ENCODE data around the gene RNF112.
A peak's percentile ranks its signal among the peaks of the same experiment; 100 is the strongest.

The RNF112 gene, protein sequence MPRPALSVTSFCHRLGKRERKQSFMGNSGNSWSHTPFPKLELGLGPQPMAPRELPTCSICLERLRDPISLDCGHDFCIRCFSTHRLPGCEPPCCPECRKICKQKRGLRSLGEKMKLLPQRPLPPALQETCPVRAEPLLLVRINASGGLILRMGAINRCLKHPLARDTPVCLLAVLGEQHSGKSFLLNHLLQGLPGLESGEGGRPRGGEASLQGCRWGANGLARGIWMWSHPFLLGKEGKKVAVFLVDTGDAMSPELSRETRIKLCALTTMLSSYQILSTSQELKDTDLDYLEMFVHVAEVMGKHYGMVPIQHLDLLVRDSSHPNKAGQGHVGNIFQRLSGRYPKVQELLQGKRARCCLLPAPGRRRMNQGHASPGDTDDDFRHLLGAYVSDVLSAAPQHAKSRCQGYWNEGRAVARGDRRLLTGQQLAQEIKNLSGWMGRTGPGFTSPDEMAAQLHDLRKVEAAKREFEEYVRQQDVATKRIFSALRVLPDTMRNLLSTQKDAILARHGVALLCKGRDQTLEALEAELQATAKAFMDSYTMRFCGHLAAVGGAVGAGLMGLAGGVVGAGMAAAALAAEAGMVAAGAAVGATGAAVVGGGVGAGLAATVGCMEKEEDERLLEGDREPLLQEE

DNA sequence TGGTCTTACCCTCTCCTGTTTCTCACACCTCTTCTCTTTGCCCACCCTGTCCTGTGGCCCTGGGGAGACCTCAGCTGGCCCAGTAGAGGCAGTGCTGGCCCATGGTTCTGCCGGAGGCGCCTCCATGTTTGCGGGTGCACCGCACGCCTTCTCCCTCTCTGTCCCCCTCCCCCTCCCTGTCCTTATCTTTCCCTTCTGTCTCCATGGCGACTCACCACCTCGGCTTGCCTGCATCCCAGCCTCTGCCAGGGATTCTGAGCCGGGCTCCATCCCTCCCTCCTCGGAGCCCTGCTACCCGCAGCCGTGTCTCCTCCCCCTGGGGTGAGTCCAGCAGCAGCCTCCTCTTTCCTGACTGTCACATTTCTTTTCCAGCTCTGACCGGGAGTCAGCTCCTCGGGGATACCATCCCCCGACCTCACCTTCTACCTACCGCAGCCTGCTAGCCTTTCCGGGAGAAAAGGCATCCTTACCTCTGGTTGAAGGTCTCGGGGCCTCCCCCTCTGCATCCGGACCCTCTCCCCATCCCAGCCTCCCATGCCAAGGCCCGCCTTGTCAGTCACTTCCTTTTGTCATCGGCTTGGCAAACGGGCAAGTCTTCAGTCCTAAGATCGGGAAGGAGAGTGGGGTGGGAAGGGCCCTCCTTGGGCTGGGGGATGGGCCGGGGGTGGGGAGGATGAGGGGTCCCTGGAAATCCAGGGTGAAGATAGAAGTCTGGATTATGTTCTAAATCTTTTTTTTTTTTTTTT, at the start of gene RNF112:
RNF112 (plus strand) TSS at position 358 of the 746 bp plus-strand sequence; CDS start at position 535, 177 bp downstream.
- DNase-seq: no peak

DNA sequence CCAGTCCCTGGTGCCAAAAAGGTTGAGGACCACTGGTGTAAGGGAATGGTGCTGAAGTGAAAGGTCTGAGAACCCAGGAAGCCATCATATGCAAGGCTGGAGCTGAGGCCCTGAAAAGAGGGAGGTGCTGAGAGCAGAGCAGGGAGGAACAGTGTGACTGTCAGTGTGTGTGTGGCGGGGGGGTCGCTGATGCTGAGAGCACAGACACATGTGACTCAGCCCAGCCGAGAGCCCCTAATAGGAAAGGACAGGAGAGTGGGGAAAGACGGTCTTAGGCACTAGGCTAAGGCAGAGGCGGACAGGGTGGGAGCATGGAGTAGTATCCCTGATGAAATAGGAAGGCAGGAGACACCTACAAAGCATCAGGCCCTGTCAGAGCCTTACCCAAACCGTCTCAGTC, 49.7 kb upstream of the RNF112 start:
- no peak for DNase-seq

DNA sequence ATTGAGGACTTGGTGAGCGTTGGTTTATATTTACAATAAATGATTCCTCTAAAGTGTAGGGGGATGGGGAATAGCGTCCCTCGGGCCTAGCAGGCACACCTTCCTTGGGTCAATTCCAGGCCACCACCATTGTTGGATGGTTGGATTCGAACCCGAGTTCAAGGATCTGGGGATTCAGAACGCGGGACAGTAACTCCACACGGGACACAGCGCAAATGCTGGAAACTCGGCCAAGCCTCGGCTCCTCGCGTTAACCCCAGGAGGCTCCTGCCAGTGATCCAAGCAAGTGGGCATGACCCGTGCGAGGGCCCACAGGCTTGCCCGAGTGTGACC, 49.1 kb upstream of the RNF112 start:
- DNase-seq: no peak

DNA sequence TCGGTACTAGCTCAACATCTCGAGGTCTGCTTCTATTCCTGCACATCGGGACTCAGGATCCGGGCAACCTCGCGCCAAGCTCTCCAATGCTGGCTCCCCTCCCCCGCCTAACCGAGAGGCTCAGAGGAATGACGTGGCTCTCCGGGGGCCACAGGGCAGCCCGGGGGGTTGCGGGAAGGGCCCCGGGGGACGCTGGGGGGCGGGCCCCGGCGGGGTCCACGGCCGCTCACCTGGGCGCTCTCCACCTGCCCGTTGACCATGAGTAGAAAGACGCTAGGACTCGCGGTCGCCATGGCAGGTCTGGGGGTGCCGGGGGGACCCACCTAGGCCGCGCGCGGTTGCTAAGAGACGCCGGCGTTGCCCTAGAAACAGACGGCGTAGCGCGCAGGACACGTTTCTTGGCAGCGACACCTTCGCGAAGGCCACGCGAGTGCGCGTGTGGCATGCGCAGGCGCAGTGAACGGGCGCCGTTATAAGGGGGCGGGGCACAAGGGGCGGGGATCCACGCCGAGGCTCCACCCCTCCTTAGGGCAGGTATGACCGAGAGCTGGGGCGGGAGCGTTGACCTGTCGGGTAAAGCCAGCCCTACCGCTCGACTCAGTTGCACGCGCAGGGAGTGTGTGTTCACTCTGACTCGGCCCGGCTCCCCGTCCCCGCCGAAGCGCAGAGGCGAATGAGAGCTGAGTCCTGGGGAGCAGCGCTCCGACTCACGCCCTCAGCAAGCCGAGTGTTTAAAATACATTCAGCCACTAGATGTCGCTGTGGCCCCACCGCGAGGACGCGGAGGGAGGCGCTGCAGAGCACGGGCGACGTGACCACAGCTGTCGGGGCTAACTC, 48.5 kb upstream of the RNF112 start, which contains the start of gene B9D1:
B9D1 (minus strand) TSS at position 447 of the 837 bp plus-strand sequence; CDS start at position 293, 154 bp downstream.
- peak; percentile 43 to 51 for DNase-seq

DNA sequence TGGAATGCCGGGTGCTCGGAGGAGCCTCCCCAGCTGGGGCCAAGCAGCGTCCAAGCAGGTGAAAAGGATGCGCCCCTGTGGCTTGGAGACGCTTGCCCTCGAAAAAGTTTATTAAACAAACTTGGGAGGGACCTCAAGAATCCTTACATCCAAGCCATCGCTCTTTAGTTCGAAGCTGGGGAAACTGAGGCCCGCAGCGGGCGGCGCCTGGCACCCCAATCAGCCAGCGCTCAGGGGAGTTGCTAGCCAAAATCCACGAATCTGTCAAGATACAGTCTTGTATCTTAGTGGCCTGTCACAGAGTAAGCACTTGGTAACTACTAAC, 48.0 kb upstream of the RNF112 start:
- DNase-seq: no peak

DNA sequence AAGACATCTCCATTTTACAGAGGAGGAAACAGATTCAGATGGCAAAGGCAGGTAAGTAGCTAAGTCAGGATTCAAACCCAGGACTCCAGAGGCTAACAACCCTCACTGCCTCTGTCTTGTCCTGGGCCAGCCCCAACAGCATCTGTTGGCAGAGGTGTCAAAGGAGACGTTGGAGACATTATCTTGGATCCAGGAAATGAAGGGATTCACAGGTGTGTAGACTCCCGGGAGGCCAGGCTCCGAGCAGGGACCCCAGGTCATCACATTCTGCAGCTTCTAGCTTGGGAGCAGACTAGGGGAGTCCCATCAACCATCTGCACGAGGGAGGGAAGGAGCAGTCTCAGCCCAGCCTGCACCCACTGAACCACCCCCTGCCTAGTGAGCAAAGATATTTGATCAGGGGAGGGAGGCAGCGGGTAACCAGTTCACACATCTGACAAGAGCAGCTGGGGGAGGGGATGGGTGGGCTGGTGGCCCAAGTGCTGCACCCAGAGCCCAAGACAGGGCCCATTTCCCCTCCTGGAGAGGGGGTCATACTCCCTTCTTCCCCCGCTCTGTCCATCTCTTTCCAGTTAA, 47.5 kb upstream of the RNF112 start:
- no peak for DNase-seq

DNA sequence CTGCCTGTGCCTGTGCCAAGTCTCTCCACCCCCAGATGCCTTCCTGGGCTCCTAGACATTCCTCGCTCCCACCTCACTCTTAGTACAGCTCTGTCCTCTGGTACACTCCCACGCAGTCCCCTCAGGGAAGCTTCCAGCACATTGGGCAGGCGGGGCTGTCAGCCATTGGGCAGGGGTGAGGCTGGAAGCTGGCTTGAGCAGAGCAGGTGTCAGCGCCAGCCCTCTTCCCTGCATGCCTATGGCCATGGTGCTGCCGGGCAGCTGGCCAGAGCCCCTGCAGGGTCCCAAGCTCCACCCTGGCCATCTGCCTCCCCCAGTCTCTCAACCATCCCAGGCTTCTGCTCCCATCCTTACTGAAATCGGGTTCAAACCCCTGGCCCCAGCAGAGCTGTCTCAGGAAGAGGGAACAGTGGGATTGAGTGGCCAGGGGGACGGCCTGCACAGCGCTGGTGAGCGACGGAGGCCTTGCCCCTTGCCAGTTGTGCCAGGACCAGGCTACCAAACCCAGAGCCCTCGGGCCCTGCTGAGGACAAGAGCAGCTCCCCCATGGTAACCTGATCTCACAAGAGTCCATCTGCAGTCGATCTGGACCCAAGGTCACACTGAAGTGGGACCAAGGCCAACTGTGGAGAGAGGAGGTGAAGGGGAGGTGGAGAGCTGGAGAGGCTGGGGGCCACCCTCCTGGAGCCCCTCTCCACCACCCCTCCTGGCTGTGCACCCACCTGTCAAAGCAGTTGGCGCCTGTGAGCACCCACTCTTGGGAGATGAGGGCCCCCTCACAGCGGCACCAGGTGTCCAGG, 46.1 kb upstream of the RNF112 start:
- DNase-seq: no peak

DNA sequence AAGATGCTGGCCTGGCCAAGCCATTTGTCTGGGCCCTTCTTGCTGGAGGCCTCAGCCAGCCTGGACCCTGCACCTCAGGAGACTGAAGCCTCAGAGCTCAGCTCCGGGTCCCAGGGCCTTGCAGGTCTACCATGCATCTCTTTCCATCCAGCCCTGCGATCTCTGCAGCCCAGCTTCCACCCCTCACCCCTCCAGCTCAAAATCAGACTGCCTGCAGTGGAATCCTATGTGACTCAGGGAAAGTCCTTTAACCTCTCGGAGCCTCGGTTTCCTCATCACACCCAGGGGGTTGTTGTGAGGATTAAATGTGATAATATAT, 45.6 kb upstream of the RNF112 start:
- DNase-seq: no peak

DNA sequence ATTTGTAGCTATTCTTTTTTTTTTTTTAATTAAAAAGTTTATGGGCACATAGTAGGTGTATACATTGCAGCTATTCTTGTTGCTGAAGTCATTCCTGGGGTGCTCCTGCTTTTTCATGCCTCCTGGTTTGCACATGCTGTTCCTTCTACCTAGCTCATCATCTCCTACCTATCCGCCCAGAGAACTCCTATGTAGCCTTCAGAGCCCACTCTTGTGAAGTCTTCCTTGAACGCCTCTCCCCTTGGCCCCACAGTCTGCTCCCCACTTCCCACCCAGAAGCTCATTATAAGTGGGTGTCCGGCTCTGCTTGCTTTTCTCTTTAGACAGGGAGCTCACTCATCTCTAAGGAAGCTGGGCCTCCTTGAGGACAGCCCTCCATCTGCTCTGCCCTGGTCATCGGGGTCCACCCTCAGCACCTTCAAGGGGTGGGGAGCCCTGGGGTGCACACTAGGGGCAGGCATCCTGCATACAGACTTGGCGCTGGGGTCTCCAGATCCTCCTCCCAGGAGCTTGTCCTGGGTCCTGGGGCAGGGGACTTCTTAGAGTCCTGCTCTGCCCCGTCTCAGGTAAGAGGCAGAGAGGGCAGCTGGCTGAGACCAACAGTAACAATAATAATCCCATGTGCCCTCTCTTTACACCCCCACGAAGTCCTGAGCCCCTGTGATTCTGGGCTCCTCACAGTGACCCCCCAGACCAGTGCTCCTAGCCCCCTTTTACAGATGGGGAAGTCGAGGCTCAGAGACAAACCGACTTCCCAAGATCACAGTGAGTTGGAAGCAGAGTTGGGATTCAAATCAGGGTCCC, 45.0 kb upstream of the RNF112 start:
- DNase-seq: no peak

DNA sequence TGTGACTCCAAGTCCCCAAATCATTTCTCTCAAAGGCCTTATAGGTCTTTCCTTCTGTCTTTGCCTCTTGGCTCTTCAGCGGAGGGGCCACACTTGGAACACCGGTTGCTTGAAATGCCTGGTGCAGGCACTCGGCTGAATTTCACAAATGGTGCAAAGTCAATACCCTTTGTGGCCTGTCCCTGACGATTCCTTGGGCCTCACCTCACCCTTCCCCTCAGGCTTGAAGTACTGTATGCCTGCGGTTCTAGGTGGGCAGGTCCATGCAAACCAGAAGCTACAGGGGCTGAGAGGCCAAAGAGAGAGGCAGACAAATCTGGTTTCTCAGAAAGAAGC, 44.4 kb upstream of the RNF112 start:
- DNase-seq: no peak

DNA sequence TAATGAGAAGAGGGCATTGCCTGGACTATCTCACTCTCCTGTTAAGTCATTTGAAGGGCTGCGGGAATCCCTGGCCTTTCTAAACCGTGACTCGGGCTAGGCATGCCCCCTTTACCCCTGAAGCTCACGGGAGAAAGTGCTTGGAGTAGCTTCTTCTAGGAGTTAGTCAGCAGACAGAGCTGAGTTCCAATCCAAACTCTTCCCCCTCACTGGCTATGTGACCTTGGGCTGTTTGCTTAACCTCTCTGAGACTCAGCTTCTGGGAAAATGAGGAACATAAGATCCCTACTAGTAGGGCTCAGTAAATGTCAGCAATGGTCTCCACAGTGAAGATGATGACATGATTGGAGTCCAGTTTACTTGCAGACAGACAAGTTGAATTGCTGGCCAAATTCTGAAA, 42.8 kb upstream of the RNF112 start:
- DNase-seq: no peak

DNA sequence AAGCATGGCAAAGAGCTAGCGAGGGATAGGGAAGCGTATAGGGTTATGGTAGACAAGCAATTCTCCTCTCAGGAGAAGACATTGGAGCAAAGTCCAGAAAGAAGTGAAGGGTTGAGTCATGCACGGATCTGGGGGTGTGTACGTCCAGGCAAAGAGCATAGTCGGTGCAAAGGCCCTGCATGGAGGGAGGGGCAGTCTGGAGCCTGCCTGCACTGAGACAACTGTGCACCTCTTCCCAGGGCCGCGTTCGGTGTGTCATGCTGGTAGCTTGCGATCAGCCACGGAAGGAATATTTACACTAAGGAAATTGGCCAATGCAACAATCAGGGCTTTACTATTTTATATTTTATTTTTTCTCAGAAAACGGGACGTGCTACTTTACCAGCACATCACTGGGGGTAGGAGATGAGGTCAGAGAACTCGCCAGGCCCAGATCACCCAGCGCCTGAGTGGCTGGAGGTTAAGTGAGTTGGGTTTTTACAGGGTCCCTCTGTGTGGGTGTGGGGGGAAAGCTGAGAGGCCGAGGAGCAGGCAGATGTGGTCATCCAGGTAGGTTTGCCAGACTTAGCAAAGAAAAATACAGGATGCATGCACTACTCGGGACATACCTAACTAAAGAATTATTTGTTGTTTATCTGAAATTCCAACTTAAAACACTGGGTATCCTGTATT, 41.8 kb upstream of the RNF112 start:
- DNase-seq: no peak

DNA sequence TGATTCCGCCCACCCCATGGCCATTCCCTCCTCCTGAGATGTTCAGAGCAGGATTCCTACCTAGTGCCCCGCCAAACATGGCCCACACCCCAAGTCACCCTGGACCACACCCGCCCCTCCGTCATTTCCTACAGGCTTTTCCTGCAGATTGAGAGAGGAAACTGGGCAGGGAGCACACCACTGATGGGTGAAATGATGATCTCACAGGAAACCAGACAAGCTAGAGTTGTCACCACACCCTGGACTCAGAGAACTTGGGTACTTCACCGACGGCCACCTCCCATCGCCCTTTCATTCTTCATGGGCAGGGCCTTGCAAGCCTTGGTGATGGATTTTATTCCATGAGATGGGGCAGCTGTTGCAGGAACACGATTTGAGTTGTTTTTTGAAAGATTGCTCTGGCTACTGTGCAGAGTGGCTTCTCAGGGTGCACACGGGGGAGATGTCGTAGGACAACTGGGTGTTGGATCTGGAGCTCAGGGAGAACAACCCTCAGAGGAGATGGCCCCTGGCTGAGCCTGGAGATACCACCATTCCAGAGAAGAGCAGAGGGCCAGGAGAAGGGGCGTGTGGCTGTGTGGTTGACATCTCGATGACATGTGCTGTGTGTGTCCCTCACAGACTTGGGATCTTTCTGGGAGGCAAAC, 41.1 kb upstream of the RNF112 start:
- DNase-seq: no peak

DNA sequence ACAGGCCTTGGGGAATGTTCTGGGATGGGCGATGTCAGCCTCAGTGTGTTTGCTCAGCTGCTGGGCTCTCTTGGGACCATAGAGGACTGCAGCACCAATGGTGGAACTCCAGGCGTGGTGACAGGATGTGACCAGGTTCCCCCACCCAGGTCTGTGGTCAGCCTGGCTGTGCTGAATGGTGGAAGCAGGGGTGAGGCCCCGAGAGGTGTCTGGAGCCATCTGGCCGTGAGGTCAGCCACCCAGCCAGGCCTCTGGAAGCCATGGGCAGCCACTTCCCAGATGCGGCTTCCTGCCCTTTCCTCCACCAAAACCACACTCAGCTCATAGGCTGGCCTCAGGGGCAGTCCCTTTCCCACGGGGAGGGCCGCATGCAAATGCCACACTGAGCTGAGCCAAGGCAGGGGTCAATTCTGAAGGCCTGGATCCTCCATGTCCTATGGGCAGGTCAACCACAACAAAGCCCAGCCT, 40.5 kb upstream of the RNF112 start:
- DNase-seq: no peak

DNA sequence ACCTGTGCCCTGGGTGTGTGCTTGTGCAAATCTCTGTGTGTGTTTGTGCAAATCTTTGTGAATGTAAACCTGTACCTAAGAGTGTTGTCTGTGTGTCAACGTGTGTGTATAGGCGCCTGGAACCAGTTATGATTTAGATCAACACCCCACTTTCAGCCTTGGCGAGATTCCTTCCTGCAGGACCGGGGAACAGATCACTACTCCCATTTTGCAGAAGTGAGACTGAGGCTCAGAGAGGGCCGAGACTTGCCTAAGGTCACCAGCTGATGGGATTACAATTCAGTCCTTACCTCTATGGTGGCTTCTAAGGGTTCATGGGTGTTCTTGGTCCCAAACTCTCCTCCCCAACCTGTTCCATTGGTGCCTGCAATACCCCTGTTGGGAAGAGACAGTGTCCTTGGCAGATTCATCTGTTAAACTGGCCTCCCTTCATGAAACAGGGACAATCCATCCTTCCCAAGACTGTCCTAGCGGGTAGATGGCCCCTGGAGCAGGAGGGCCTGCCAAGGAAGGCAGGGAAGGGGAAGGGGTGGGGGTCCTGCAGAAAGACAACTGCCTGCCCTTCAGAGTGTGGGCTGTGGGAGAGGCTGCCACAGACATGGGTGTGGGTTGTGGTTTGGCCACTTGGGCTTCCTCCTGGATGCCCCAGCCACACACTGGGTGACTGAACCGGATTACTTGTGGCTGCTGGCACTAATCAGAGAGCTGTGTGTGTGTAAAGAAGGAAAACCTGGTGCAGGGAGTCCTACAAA, 39.6 kb upstream of the RNF112 start:
- no peak for DNase-seq

DNA sequence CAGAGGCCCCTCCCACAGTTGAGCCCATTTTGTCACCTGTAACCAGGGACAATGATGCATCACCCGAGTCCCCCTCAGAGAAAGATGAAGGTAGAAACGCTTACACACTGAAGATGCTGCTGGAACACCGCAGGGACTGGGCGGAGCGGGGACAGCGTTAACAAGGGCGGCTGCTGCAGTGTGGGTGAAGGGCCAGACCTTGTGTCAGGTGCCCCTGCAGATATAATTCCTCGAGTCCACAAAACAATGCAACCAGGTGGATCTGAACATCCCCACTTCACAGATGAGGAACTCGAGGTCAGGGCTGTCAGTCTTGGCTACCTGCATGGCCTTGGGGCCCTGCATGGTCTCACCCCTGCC, 39.0 kb upstream of the RNF112 start:
- DNase-seq: no peak

DNA sequence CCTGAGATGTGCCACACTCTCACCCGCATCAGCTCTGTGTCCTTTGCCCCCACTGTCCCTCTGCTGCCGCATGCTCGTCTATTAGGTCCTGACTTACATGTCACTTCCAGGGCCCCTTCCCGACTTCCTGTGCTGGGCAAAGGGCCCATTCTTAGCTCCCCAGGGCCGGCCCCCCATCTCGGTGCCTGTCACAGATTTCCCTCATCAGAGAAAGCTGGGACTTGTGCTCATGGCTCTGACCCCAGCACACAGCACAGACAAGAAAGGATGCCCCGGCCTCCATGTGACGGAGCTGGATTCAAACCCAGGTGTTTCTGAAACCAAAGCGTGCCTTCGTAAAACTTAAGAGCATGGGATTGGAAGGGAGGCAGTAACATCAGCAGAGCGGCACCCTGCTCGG, 38.6 kb upstream of the RNF112 start:
- DNase-seq: no peak

DNA sequence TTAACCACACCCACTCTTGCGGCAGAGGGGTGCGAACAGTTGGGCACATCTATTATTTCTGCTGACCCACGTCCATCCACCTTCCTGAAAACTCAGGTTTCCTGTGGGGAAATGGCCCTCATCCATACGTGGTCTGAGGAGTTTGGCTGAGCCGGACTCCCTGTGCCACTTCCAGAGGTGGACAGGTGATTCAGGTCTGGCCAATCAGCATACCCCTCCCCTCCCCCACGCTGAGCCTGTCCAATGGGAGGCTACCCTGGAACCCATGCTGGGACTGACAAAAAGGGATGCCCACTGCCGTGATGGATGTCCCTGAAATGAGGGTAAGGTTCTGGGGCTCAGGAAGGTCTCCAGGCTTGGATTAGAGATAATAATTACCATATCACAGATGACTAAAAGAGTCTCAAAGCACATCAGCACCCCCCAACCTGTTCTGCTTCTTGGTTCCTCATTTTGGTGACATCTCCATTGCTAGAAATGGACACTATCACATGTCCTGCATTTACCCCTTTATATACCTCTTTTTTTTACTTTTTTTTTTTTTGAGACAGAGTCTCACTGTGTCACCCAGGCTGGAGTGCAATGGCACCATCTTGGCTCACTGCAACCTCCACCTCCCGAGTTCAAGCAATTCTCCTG, 38.0 kb upstream of the RNF112 start:
- peak in 1 of 2 experiments; percentile 1 for DNase-seq

DNA sequence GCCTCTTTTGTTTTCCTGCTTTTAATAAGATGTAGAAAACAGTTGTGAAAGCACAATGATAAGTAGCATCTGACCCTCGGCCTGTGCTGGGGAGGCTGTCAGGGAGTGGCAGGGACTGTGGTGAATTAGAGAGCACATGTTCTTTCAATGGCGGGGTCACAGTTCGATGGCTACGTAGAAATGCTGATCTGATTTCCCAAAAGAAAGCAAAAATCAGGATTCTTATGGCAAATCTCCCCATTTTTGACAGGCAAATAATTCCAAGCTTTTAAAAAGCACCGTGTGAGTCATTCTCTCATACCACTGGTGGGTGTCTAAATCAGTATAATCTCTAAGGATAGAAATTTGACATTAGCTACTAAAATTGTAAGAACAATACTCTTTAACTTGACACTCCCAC, 36.9 kb upstream of the RNF112 start:
- no peak for DNase-seq

Data from Kasumi-1 (cell line).